GM19397 (cell line): ENCODE data around the gene BHLHE41.
A peak's percentile ranks its signal among the peaks of the same experiment; 100 is the strongest.

Experiments
- ATAC-seq: cut with Tn5 transposase; IDR thresholded peaks from one replicate; pipeline ENCODE4 v1.9.1; 2021; ENCODE audit warnings: mild to moderate bottlenecking, moderate library complexity; ENCODE audit not compliant: unreplicated experiment

Gene BHLHE41

GRCh38 chr12:26124446-26125399, at the start of gene BHLHE41:
Gene BHLHE41, minus strand, starts transcription at chr12:26125037. Its CDS starts 258 bp downstream, at chr12:26124779.
- no peak for ATAC-seq

GRCh38 chr12:26172946-26173552, 48.2 kb upstream of the BHLHE41 start:
- no peak for ATAC-seq

GRCh38 chr12:26172539-26172938, 47.7 kb upstream of the BHLHE41 start:
- ATAC-seq, result no peak

GRCh38 chr12:26172013-26172412, 47.2 kb upstream of the BHLHE41 start:
- ATAC-seq, result no peak

GRCh38 chr12:26164118-26164517, 39.3 kb upstream of the BHLHE41 start:
- no peak for ATAC-seq

GRCh38 chr12:26162905-26163304, 38.1 kb upstream of the BHLHE41 start:
- ATAC-seq, result peak; percentile 77

GRCh38 chr12:26162174-26162573, 37.3 kb upstream of the BHLHE41 start:
- no peak for ATAC-seq

GRCh38 chr12:26158078-26158764, 33.4 kb upstream of the BHLHE41 start:
- ATAC-seq, result no peak

GRCh38 chr12:26157001-26157400, 32.2 kb upstream of the BHLHE41 start:
- ATAC-seq, result peak; percentile 28

- peak; percentile 79 for ATAC-seq
These were observed 31.5 kb upstream of the BHLHE41 start for GRCh38 chr12:26156201-26156871.

GRCh38 chr12:26153421-26154154, 28.8 kb upstream of the BHLHE41 start:
- no peak for ATAC-seq

GRCh38 chr12:26152507-26153102, 27.8 kb upstream of the BHLHE41 start:
- no peak for ATAC-seq

- no peak for ATAC-seq
These were observed 26.1 kb upstream of the BHLHE41 start for GRCh38 chr12:26150736-26151450.

- ATAC-seq, result no peak
These were observed 25.2 kb upstream of the BHLHE41 start for GRCh38 chr12:26149968-26150500.

GRCh38 chr12:26148291-26148690, 23.5 kb upstream of the BHLHE41 start:
- ATAC-seq, result no peak

GRCh38 chr12:26143291-26143690, 18.5 kb upstream of the BHLHE41 start:
- no peak for ATAC-seq

- no peak for ATAC-seq
These were observed 14.0 kb upstream of the BHLHE41 start for GRCh38 chr12:26138860-26139259.

- ATAC-seq, result no peak
These were observed 11.9 kb upstream of the BHLHE41 start for GRCh38 chr12:26136688-26137087.

GRCh38 chr12:26135571-26135970, 10.7 kb upstream of the BHLHE41 start:
- no peak for ATAC-seq
